GM12878 (cell line): ENCODE results near the gene TSFM. TPM values are rescaled to one million over a fixed set of nuclear protein-coding genes. Genes with fewer than 3 reads are reported as not detected.
A peak's percentile ranks its signal among the peaks of the same experiment; 100 is the strongest.

Experiments used
- ASH2L ChIP-seq: fragments of 300-600, 200-600 bp; sonication (generic); IDR thresholded peaks from 2 replicates; pipeline ENCODE4 v1.6.1; 2017; ENCODE audit warnings: low read depth, mild to moderate bottlenecking, borderline replicate concordance
- ATF7 ChIP-seq: fragments of 450-650 bp; IDR thresholded peaks from 2 replicates; pipeline ENCODE4 v1.6.1; 2016; ENCODE audit warnings: low read depth, mild to moderate bottlenecking
- BHLHE40 ChIP-seq, 2 experiments: fragments of 450-650 bp in 1 of 2; IDR thresholded peaks; 2 replicates each; pipeline ENCODE4 v1.6.1; 2011 to 2017; ENCODE audit warnings: low read depth in 2 of 2, borderline replicate concordance in 1 of 2, improper control_type of control experiment in 1 of 2, low read length in 1 of 2, mild to moderate bottlenecking in 1 of 2
- IKZF2 ChIP-seq, 2 experiments: fragments of 450-650 bp; IDR thresholded peaks; 2 replicates each; pipeline ENCODE4 v1.6.1; 2017; ENCODE audit warnings: mild to moderate bottlenecking in 2 of 2, moderate library complexity in 2 of 2
- MAX ChIP-seq: IDR thresholded peaks from 2 replicates; pipeline ENCODE4 v1.6.1; 2012; ENCODE audit warnings: low read depth, low read length, improper control_type of control experiment
- MYC ChIP-seq: IDR thresholded peaks from 2 replicates; pipeline ENCODE4 v1.6.1; 2011; ENCODE audit warnings: mild to moderate bottlenecking, low read length, moderate library complexity, inconsistent platforms; ENCODE audit not compliant: insufficient read depth, insufficient replicate concordance, insufficient read length, severe bottlenecking
- NR2C1 ChIP-seq: fragments of 450-650 bp; IDR thresholded peaks from 2 replicates; pipeline ENCODE4 v1.6.1; 2017; ENCODE audit warnings: antibody characterized with exemption, mild to moderate bottlenecking, moderate library complexity
- NR2F1 ChIP-seq: fragments of 450-650 bp; conservative IDR thresholded peaks from 2 replicates; pipeline ENCODE4 v1.6.1; 2017; ENCODE audit warnings: mild to moderate bottlenecking
- POLR2A ChIP-seq: IDR thresholded peaks from 2 replicates; pipeline ENCODE4 v1.6.1; 2011; ENCODE audit warnings: low read depth, mild to moderate bottlenecking, low read length
- POLR2AphosphoS5 ChIP-seq: IDR thresholded peaks from 2 replicates; pipeline ENCODE4 v1.6.1; 2011; ENCODE audit warnings: mild to moderate bottlenecking, low read length, inconsistent platforms
- SP1 ChIP-seq: IDR thresholded peaks from one replicate; pipeline ENCODE4 v1.6.1; 2011; ENCODE audit warnings: low read depth, low read length
- STAT1 ChIP-seq: fragments of 450-650 bp; conservative IDR thresholded peaks from 2 replicates; pipeline ENCODE4 v1.6.1; 2014; ENCODE audit warnings: antibody characterized with exemption, mild to moderate bottlenecking
- STAT3 ChIP-seq: IDR thresholded peaks from 2 replicates; pipeline ENCODE4 v1.6.1; 2011; ENCODE audit warnings: low read depth, low read length, improper control_type of control experiment
- TCF12 ChIP-seq: IDR thresholded peaks from 2 replicates; pipeline ENCODE4 v1.6.1; 2011; ENCODE audit warnings: low read depth, mild to moderate bottlenecking, low read length
- YY1 ChIP-seq: IDR thresholded peaks from 2 replicates; pipeline ENCODE4 v1.6.1; 2011; ENCODE audit warnings: low read depth, mild to moderate bottlenecking, low read length
- ZNF207 ChIP-seq: fragments of 450-650 bp; IDR thresholded peaks from 2 replicates; pipeline ENCODE4 v1.6.1; 2014; ENCODE audit warnings: antibody characterized with exemption, mild to moderate bottlenecking, borderline replicate concordance
- polyA plus RNA-seq, 11 experiments: library from polyadenylated mRNA; depleted of rRNA in 4 of 11; unstranded in 6 of 11; stranded (reverse) in 5 of 11; fragments of >200 nt; fragmentation: Nextera tagmentation in 4 of 11; fragmentation: Illumina TruSeq in 1 of 11; extraction: Ambion mirVana in 4 of 11; extraction: Trizol in 1 of 11; gene quantifications; 1 replicate in 1 of 11; 2 replicates in 10 of 11; pipeline versions ENCODE4 v1.2.1 to v1.2.3, GENCODE V29; 2011 to 2016; ENCODE audit warnings: inconsistent platforms in 2 of 11, missing spikeins in 2 of 11, low read depth in 1 of 11
- total RNA-seq, 4 experiments: library from RNA; depleted of rRNA in 3 of 4; stranded (reverse); fragments of >200 nt in 3 of 4; fragmentation: Illumina TruSeq in 1 of 4; extraction: Trizol in 1 of 4; gene quantifications; 2 replicates each; pipeline versions ENCODE4 v1.2.1 to v1.2.3, GENCODE V29; 2013 to 2021
- TF ChIP-seq, protein P1 (sequence below): fragments of 450-650 bp; IDR thresholded peaks from 2 replicates; pipeline ENCODE4 v1.6.1; 2017; ENCODE audit warnings: mild to moderate bottlenecking, moderate library complexity
- TF ChIP-seq, protein P2 (sequence below): IDR thresholded peaks from 2 replicates; pipeline ENCODE4 v1.6.1; 2011; ENCODE audit warnings: mild to moderate bottlenecking, low read depth, low read length, moderate library complexity; ENCODE audit not compliant: insufficient replicate concordance
- TF ChIP-seq, protein P3 (sequence below): IDR thresholded peaks from 2 replicates; pipeline ENCODE4 v1.6.1; 2012; ENCODE audit warnings: low read depth, low read length, improper control_type of control experiment

TSFM gene
- total and polyA plus RNA-seq, 10 of the 15 experiments (the other 5 are each of a cell fraction or from before 2014, with no cell fraction given) = 36.7 to 132 (median 45.6) TPM

DNA sequence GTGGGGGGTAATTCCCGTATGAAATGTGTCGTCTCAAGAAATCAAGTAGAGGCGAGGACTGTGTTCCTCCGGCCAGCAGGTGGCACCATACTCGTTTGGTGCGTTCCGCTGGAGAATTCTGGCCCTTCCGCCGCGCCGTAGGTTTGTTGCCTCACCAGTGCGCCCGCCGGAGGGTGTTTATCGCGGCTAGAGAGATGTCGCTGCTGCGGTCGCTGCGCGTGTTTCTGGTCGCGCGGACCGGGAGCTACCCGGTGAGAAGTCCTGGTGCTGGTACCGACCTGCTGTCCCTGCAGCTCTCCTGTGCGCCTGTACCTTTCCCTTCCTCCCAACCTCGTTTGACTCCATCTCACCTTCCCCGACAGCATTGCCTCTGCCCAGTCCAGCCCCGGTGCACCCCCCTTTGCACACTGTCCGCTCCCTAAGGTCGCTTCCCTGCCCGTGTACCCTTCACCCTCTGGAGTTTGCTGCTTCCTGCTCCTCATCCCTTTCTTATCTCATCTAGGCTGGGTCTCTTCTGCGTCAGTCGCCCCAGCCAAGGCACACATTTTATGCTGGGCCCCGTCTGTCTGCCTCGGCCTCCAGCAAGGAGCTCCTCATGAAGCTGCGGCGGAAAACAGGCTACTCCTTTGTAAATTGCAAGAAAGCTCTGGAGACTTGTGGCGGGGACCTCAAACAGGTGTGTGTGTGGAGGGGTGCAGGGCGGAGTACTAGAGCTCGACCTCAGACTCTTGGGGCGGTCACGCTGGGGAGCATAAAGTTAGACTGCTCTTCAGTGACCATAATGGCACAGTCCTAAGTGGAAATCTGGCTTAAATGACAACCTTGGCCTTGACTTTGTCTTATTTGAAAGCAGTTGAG lies at the start of gene TSFM (continued):
- TF ChIP-seq MYC (peak; percentile 86), STAT3 (peak; percentile 86; the same call in 1 of the 2 replicates), ATF7 (peak; percentile 71), POLR2AphosphoS5 (peak; percentile 94), BHLHE40 (IDR thresholded peaks at IDR 0.05; ENCODE audit: borderline replicate concordance in 1 of 2, low read depth in 2 of 2, low read length in 1 of 2) (peak; percentile 65 to 73; a peak in 3 of 4 replicates), SP1 (peak; percentile 59), MAX (peak; percentile 83), IKZF2 (IDR thresholded peaks at IDR 0.05) (no peak), STAT1 (peak; percentile 77; the same call in 1 of the 2 replicates), YY1 (peak; percentile 88), NR2C1 (no peak), TCF12 (0 out of 2 replicates have a peak, but pooled peaks have one; percentile 58), NR2F1 (no peak), ASH2L (0 out of 2 replicates have a peak, but pooled peaks have one; percentile 25), POLR2A (peak; percentile 96), ZNF207 (peak; percentile 78; the same call in 1 of the 2 replicates)
- TF ChIP-seq, protein P1, sequence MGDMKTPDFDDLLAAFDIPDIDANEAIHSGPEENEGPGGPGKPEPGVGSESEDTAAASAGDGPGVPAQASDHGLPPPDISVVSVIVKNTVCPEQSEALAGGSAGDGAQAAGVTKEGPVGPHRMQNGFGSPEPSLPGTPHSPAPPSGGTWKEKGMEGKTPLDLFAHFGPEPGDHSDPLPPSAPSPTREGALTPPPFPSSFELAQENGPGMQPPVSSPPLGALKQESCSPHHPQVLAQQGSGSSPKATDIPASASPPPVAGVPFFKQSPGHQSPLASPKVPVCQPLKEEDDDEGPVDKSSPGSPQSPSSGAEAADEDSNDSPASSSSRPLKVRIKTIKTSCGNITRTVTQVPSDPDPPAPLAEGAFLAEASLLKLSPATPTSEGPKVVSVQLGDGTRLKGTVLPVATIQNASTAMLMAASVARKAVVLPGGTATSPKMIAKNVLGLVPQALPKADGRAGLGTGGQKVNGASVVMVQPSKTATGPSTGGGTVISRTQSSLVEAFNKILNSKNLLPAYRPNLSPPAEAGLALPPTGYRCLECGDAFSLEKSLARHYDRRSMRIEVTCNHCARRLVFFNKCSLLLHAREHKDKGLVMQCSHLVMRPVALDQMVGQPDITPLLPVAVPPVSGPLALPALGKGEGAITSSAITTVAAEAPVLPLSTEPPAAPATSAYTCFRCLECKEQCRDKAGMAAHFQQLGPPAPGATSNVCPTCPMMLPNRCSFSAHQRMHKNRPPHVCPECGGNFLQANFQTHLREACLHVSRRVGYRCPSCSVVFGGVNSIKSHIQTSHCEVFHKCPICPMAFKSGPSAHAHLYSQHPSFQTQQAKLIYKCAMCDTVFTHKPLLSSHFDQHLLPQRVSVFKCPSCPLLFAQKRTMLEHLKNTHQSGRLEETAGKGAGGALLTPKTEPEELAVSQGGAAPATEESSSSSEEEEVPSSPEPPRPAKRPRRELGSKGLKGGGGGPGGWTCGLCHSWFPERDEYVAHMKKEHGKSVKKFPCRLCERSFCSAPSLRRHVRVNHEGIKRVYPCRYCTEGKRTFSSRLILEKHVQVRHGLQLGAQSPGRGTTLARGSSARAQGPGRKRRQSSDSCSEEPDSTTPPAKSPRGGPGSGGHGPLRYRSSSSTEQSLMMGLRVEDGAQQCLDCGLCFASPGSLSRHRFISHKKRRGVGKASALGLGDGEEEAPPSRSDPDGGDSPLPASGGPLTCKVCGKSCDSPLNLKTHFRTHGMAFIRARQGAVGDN = no peak
- TF ChIP-seq, protein P2, sequence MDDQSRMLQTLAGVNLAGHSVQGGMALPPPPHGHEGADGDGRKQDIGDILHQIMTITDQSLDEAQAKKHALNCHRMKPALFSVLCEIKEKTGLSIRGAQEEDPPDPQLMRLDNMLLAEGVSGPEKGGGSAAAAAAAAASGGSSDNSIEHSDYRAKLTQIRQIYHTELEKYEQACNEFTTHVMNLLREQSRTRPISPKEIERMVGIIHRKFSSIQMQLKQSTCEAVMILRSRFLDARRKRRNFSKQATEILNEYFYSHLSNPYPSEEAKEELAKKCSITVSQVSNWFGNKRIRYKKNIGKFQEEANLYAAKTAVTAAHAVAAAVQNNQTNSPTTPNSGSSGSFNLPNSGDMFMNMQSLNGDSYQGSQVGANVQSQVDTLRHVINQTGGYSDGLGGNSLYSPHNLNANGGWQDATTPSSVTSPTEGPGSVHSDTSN = no peak
- TF ChIP-seq, protein P3, sequence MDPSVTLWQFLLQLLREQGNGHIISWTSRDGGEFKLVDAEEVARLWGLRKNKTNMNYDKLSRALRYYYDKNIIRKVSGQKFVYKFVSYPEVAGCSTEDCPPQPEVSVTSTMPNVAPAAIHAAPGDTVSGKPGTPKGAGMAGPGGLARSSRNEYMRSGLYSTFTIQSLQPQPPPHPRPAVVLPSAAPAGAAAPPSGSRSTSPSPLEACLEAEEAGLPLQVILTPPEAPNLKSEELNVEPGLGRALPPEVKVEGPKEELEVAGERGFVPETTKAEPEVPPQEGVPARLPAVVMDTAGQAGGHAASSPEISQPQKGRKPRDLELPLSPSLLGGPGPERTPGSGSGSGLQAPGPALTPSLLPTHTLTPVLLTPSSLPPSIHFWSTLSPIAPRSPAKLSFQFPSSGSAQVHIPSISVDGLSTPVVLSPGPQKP = peak; percentile 61; the same call in 1 of the 2 replicates
